ENCODE results near the gene LRRC45. TPM values are rescaled to one million over a fixed set of nuclear protein-coding genes. Genes with fewer than 3 reads are reported as not detected.

The LRRC45 gene
- polyA plus RNA-seq, 2 donors: 10.6 to 17.2 TPM

GRCh38 chr17:82059272-82060000, 36.3 kb downstream of the LRRC45 start:
- Histone ChIP-seq H3K36me3 (ENCODE audit: control insufficient read depth in 2 of 2, insufficient read depth in 2 of 2, low read length in 1 of 2) (peaks cover 23 to 90% of the 10 kb centered on the region in 2 donors), H3K9me3 (ENCODE audit: control insufficient read depth in 2 of 2, insufficient read depth in 1 of 2, low read depth in 1 of 2, low read length in 1 of 2) (no peaks in the 10 kb centered on the region), H3K27ac (ENCODE audit: low read depth in 2 of 2, low read length in 1 of 2) (no peak overlapping the region), H3K4me1 (ENCODE audit: control insufficient read depth in 2 of 2, insufficient read depth in 2 of 2, low read length in 1 of 2) (peaks cover 0 to 7% of the 10 kb centered on the region in 2 donors), H3K4me3 (ENCODE audit: low read depth in 1 of 2, low read length in 2 of 2) (no peak overlapping the region), H3K27me3 (ENCODE audit: control insufficient read depth in 1 of 2, insufficient read depth in 2 of 2, low read length in 2 of 2) (no peaks in the 10 kb centered on the region)
- 78 to 86% methylated on average over 19 of the region's 19 CpGs for WGBS, 2 donors

- 81 to 87% methylated on average over 16 of the region's 16 CpGs for WGBS, 2 donors
- Histone ChIP-seq H3K27ac (ENCODE audit: low read depth in 2 of 2, low read length in 1 of 2) (no peak overlapping the region), H3K9me3 (ENCODE audit: control insufficient read depth in 2 of 2, insufficient read depth in 1 of 2, low read depth in 1 of 2, low read length in 1 of 2) (no peaks in the 10 kb centered on the region), H3K4me3 (ENCODE audit: low read depth in 1 of 2, low read length in 2 of 2) (no peak overlapping the region), H3K4me1 (ENCODE audit: control insufficient read depth in 2 of 2, insufficient read depth in 2 of 2, low read length in 1 of 2) (peaks cover 0 to 10% of the 10 kb centered on the region in 2 donors), H3K36me3 (ENCODE audit: control insufficient read depth in 2 of 2, insufficient read depth in 2 of 2, low read length in 1 of 2) (peaks cover 18 to 84% of the 10 kb centered on the region in 2 donors), H3K27me3 (ENCODE audit: control insufficient read depth in 1 of 2, insufficient read depth in 2 of 2, low read length in 2 of 2) (no peaks in the 10 kb centered on the region)
Measured at GRCh38 chr17:82060001-82060380, 36.9 kb downstream of the LRRC45 start.

DNA sequence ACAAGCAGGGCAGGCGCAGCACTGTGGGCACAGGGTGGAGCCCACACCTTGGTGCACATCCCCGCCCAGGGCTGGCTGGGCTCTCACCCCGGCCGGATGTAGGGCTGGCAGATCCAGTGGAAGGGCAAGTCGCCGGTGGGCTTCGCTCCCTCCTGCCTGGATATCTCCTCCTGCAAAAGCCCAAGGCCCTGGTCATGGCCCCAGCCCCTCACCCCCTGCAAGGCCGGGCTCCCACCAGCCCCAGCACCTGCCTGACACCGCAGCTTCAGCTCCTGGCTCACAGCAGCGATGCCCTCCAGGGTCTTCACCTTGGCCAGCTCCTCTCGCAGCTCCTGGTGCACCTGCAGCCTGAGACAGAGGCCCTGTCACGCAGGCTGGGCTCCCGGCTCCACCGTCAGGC, 37.5 kb downstream of the LRRC45 start:
- Histone ChIP-seq H3K36me3 (ENCODE audit: control insufficient read depth in 2 of 2, insufficient read depth in 2 of 2, low read length in 1 of 2) (peaks cover 17 to 79% of the 10 kb centered on the region in 2 donors), H3K27ac (ENCODE audit: low read depth in 2 of 2, low read length in 1 of 2) (no peak overlapping the region)
- 82 to 83% methylated on average over 13 to 14 of the region's 14 CpGs for WGBS, 2 donors

DNA sequence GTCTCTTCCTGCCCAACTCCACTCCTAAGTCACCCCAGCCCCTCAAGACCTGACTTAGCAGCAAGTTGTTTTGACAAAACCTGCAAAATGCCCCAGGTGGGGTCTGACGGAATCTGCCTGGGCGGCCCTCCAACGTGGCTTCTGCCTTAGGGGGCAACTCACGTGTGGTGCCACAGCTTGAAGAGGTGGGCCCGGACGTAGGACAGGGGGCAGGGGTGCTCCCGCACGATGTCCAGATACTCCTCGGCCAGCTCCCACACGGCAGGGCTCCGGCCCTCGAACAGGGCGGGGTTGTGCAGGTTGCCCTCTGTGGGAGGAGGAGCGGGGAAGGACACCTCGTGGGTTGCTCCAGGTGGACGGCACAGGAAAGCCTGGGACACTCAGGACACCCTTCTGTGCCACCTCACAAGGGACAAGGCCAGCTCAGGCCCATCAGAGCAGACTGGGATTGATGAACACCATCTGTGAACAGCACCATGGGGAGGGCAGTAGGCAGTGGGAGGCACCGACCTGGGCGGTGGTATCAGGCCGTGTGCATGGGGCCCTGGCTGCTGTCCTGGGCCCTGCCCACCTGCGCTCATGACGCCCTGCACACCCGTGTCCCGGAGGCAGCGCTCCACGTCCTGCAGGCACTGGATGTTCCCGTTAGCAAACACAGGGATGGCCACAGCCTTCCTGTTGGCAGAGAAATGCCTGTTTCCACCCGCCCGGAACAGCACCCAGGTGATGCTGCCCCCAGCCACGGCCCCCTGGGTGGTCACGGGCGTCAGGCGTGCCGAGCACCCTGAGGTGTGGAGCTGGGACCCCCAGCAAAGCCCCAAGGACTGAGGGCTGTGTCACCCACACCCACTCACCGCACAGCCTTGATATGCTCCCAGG, 38.2 kb downstream of the LRRC45 start:
- WGBS, 2 donors: 79 to 88% methylated on average over 33 to 34 of the region's 34 CpGs
- peaks cover 13 to 72% of the 10 kb centered on the region in 2 donors for H3K36me3 ChIP-seq (ENCODE audit: control insufficient read depth in 2 of 2, insufficient read depth in 2 of 2, low read length in 1 of 2)
- no peaks in the 10 kb centered on the region for H3K9me3 ChIP-seq (ENCODE audit: control insufficient read depth in 2 of 2, insufficient read depth in 1 of 2, low read depth in 1 of 2, low read length in 1 of 2)

More for the DNA sequence above, 37.5 kb downstream of the LRRC45 start:
- H3K9me3 ChIP-seq (ENCODE audit: control insufficient read depth in 2 of 2, insufficient read depth in 1 of 2, low read depth in 1 of 2, low read length in 1 of 2): no peaks in the 10 kb centered on the region
- no peak overlapping the region for H3K4me3 ChIP-seq (ENCODE audit: low read depth in 1 of 2, low read length in 2 of 2)
- H3K27me3 ChIP-seq (ENCODE audit: control insufficient read depth in 1 of 2, insufficient read depth in 2 of 2, low read length in 2 of 2): no peaks in the 10 kb centered on the region
- peaks cover 0 to 10% of the 10 kb centered on the region in 2 donors for H3K4me1 ChIP-seq (ENCODE audit: control insufficient read depth in 2 of 2, insufficient read depth in 2 of 2, low read length in 1 of 2)

DNA sequence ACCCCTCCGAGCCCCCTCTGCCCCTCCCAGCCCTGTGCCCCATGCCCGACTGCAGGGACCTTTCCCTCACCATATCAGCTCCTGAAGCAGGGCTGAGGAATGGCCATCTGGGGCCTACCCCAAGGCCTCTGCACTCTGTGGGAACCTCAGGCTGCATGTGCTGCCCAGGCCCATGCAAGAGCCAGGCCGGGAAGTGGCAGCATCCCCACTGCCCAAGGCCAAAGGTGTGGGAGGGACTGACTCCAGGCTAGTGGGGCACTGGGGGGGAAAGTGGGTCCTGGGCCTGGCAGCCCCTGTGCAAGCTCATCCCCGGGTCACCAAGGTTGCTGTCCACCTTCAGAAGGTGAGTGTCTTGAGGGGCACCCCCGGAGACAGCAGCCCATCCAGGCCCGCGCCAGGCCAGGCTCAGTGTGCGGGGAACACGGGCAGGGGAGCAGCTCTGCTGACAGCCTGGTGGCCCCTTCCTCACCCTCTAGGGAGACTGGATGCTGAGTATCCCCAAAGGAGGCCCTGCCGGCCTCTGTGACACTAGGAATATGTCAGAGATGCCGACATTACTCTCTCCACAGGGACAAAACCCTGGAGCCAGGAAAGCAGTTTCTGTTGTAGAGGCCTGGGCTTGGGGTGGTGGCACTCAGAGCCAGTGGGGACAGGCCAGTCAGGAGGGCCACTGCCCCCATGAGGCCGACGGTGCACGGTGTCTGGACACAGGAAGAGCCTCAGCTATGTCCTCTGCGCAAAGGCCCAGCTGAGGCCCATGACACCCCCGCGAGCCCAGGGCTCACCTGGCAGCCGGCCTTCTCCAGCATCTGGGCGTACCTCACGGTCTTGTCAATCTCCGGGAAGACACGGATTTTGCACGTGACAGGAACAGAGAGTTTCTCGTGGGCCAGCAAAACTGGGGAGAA, 39.2 kb downstream of the LRRC45 start:
- Histone ChIP-seq H3K27ac (ENCODE audit: low read depth in 2 of 2, low read length in 1 of 2) (no peak overlapping the region), H3K4me1 (ENCODE audit: control insufficient read depth in 2 of 2, insufficient read depth in 2 of 2, low read length in 1 of 2) (peaks cover 3 to 13% of the 10 kb centered on the region in 2 donors), H3K36me3 (ENCODE audit: control insufficient read depth in 2 of 2, insufficient read depth in 2 of 2, low read length in 1 of 2) (peaks cover 12 to 62% of the 10 kb centered on the region in 2 donors), H3K27me3 (ENCODE audit: control insufficient read depth in 1 of 2, insufficient read depth in 2 of 2, low read length in 2 of 2) (no peaks in the 10 kb centered on the region), H3K4me3 (ENCODE audit: low read depth in 1 of 2, low read length in 2 of 2) (no peak overlapping the region), H3K9me3 (ENCODE audit: control insufficient read depth in 2 of 2, insufficient read depth in 1 of 2, low read depth in 1 of 2, low read length in 1 of 2) (no peaks in the 10 kb centered on the region)
- WGBS, 2 donors: 81 to 82% methylated on average over 24 of the region's 24 CpGs

More for the DNA sequence above, 38.2 kb downstream of the LRRC45 start:
- Histone ChIP-seq H3K27me3 (ENCODE audit: control insufficient read depth in 1 of 2, insufficient read depth in 2 of 2, low read length in 2 of 2) (no peaks in the 10 kb centered on the region), H3K4me1 (ENCODE audit: control insufficient read depth in 2 of 2, insufficient read depth in 2 of 2, low read length in 1 of 2) (peaks cover 3 to 13% of the 10 kb centered on the region in 2 donors), H3K27ac (ENCODE audit: low read depth in 2 of 2, low read length in 1 of 2) (no peak overlapping the region), H3K4me3 (ENCODE audit: low read depth in 1 of 2, low read length in 2 of 2) (no peak overlapping the region)

DNA sequence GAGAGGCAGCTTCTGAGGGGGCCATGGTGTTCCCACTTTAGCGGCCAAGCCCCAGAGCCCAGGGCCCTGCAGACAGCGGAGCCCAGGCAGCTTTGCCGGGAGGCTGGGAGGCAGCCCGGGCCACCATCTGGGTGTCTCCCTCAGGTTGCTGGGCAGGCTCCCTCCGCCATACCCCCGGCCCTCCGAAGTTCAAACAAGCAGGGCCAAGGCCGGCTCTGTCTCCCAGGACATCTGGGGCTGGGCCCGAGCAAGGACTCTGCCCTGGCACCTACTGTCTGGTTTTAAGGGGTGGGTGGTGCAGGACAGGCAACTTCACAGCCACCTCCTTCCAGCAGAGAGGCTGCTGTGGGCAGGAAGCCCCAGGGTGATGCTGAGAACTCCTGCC, 39.9 kb downstream of the LRRC45 start:
- H3K9me3 ChIP-seq (ENCODE audit: control insufficient read depth in 2 of 2, insufficient read depth in 1 of 2, low read depth in 1 of 2, low read length in 1 of 2): no peaks in the 10 kb centered on the region
- peaks cover 12 to 55% of the 10 kb centered on the region in 2 donors for H3K36me3 ChIP-seq (ENCODE audit: control insufficient read depth in 2 of 2, insufficient read depth in 2 of 2, low read length in 1 of 2)

DNA sequence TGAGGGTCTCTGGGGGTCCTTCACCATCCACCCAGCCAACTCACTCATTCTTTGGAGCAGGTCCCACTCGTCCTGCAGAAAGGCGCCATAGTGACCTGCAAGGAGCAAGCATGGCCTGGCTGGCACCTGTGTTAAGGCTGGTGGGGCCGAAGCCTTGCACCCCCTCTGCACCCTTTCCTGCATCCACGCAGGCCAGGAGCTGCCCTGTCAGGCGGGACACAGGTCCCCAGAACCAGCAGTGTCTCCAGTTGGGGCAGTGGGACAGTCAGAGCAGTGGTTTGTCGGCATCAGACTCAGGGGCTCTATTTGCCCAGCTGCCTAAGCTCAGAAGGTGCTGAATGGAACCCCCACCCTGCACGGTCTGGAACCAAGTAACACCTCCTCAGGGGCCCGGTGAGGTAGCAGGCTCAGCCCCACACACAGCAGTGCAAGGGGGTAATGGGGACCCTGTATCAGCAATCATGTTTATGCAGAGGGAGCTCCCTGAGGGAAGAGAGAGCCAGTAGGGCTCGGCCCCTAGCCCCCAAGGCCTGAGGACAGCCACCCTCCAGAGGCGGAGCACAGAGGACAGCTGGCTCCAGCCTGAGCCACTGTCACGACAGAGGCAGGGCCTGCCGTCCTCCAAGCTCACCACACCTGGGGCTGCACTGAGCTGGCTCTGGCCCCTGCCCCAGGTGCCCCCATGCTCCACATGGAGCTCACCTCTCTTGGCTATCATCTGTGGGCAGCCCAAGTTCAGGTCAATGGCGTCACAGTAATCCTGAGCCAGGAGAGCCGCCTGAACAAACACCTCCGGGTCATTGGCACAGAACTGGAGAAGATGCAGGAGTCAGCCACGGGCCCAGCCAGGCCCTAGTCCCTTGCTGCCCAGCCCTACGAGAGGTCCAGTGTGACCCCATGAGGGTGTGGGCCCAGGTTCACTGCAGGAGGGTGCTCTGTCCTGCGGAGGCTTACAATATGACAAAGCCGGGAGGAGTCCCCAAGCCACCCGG, 40.6 kb downstream of the LRRC45 start:
- no peaks in the 10 kb centered on the region for H3K27me3 ChIP-seq (ENCODE audit: control insufficient read depth in 1 of 2, insufficient read depth in 2 of 2, low read length in 2 of 2)
- peaks cover 12 to 48% of the 10 kb centered on the region in 2 donors for H3K36me3 ChIP-seq (ENCODE audit: control insufficient read depth in 2 of 2, insufficient read depth in 2 of 2, low read length in 1 of 2)
- H3K4me3 ChIP-seq (ENCODE audit: low read depth in 1 of 2, low read length in 2 of 2): no peak overlapping the region
- H3K9me3 ChIP-seq (ENCODE audit: control insufficient read depth in 2 of 2, insufficient read depth in 1 of 2, low read depth in 1 of 2, low read length in 1 of 2): no peaks in the 10 kb centered on the region
- peaks cover 3 to 13% of the 10 kb centered on the region in 2 donors for H3K4me1 ChIP-seq (ENCODE audit: control insufficient read depth in 2 of 2, insufficient read depth in 2 of 2, low read length in 1 of 2)
- peak overlapping the region in 1 of 2 donors; percentile 12 for H3K27ac ChIP-seq (ENCODE audit: low read depth in 2 of 2, low read length in 1 of 2)
- WGBS, 2 donors: 71 to 72% methylated on average over 20 of the region's 20 CpGs

More for the DNA sequence above, 39.9 kb downstream of the LRRC45 start:
- no peak overlapping the region for H3K4me3 ChIP-seq (ENCODE audit: low read depth in 1 of 2, low read length in 2 of 2)
- no peaks in the 10 kb centered on the region for H3K27me3 ChIP-seq (ENCODE audit: control insufficient read depth in 1 of 2, insufficient read depth in 2 of 2, low read length in 2 of 2)
- H3K27ac ChIP-seq (ENCODE audit: low read depth in 2 of 2, low read length in 1 of 2): no peak overlapping the region
- WGBS, 2 donors: 90 to 92% methylated on average over 9 of the region's 9 CpGs
- H3K4me1 ChIP-seq (ENCODE audit: control insufficient read depth in 2 of 2, insufficient read depth in 2 of 2, low read length in 1 of 2): peaks cover 3 to 13% of the 10 kb centered on the region in 2 donors

DNA sequence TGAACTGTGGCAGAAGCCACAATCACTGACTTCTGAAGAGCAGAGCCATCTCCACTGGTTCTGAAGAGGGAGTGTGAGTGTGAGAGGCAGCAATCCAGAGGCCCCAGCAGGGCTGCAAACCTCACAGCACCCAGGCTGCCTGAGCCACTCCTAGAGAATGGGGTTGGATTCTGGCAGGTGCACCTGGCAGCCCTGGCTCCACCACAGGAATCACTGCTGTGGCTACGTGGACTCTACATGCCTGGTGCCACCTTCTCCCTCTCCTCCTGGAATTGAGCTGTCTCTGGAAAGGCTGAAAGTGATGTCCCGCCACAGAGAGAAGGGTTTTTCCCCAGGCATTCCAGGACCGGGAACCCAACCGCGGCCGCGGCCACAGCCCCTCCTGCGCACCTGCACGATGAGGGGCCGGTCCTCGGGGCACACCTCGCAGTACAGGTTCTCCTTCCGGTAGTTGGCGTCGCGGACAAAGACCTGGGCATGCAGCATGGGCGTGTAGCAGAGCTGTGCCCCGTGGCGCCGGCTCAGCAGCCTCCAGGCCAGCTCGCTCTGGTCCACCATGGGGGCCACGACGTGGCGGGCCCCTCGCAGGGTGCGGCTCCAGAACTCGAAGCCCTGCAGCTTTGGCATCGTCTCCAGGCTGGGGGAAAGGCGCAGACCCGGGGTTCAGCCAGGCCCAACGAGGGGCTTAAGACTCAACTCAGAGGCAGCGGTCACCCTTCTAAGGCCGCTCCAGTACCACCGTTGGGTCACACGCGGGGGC, 41.5 kb downstream of the LRRC45 start:
- peaks cover 3 to 13% of the 10 kb centered on the region in 2 donors for H3K4me1 ChIP-seq (ENCODE audit: control insufficient read depth in 2 of 2, insufficient read depth in 2 of 2, low read length in 1 of 2)
- 17 to 26% methylated on average over 36 of the region's 36 CpGs for WGBS, 2 donors
- peak overlapping the region; percentile 45 to 79 for H3K27ac ChIP-seq (ENCODE audit: low read depth in 2 of 2, low read length in 1 of 2)
- no peaks in the 10 kb centered on the region for H3K27me3 ChIP-seq (ENCODE audit: control insufficient read depth in 1 of 2, insufficient read depth in 2 of 2, low read length in 2 of 2)
- H3K4me3 ChIP-seq (ENCODE audit: low read depth in 1 of 2, low read length in 2 of 2): peak overlapping the region; percentile 76 to 86
- H3K36me3 ChIP-seq (ENCODE audit: control insufficient read depth in 2 of 2, insufficient read depth in 2 of 2, low read length in 1 of 2): peaks cover 11 to 39% of the 10 kb centered on the region in 2 donors
- no peaks in the 10 kb centered on the region for H3K9me3 ChIP-seq (ENCODE audit: control insufficient read depth in 2 of 2, insufficient read depth in 1 of 2, low read depth in 1 of 2, low read length in 1 of 2)

Measured in esophagus (tissue), 2 donors.